ENCODE data around the gene MMP24.
A peak's percentile ranks its signal among the peaks of the same experiment; 100 is the strongest.

GRCh38 chr20:35277531-35278395 lies 51.3 kb downstream of the MMP24 start, which contains the start of gene MMP24OS:
- TF ChIP-seq CTCF (IDR thresholded peaks at IDR 0.05) (peak; percentile 30), EZH2phosphoT487 (IDR thresholded peaks at IDR 0.05) (no peak), EZH2 (IDR thresholded peaks at IDR 0.05) (no peak)

Measured in neural progenitor cell (in vitro differentiated cells).